ENCODE measurements around the gene GSDME. TPM values are rescaled to one million over a fixed set of nuclear protein-coding genes. Genes with fewer than 3 reads are reported as not detected.

GSDME gene
- polyA plus RNA-seq, 1 of the 3 experiments (the other 2 are of a cell fraction), result 109 TPM

DNA sequence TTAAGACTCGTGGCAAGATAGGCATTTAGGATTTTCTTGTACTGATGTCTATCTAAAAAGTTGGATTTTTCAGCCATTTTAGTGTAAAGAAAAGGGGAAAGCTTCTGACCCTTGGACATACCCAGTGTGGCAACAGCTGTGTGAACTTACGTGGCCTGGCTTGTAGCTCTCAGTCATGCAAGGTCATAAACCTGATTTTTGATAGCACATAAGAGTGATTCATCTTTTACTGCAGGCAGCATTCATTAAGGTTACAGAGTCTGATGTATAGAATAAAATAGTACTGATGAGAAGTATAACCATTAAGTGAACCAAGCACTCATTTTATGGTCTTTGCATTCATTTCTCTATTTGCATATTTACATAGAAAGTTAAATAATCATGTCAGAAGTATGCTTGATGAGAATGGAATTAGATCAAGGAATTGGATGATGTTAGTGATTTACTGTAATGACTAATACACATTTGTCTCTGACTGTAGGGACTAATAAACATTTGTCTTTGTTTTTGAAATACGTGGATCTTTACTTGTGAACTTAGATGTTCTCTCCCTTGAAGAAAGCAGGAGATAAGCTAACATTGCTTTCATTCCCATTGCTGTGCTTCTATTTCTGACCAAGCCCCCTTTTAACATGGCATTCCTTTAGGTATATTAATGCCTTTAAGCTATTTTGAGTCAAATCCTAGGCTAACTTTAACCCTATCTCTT lies 88.2 kb downstream of the GSDME start:
- Histone ChIP-seq H3K4me1 (ENCODE audit: control insufficient read depth in 1 of 2, insufficient read depth in 2 of 2, low read depth in 1 of 2, low read length in 1 of 2) (peaks cover 5 to 6% of the 10 kb centered on the region in 2 experiments; a peak in 3 of 4 replicates), H3K9me2 (no peaks in the 10 kb centered on the region), H3K9ac (no peak overlapping the region), H3K27me3 (ENCODE audit: insufficient read depth) (no peaks in the 10 kb centered on the region), H4K20me1 (ENCODE audit: insufficient read depth) (no peaks in the 10 kb centered on the region), H3K4me2 (no peak overlapping the region), H3K36me3 (replicated peaks in 1 of 2; ENCODE audit: control insufficient read depth in 1 of 2, insufficient read depth in 2 of 2, low read length in 1 of 2) (peaks cover 0 to 14% of the 10 kb centered on the region in 2 experiments), H2AFZ (ENCODE audit: low read depth) (no peak overlapping the region), H3K27ac (ENCODE audit: low read depth in 2 of 2, low read length in 1 of 2) (peak overlapping the region in 1 of 2 experiments; percentile 1; a peak in 1 of 4 replicates), H3K79me2 (ENCODE audit: insufficient read depth) (no peaks in the 10 kb centered on the region), H3K4me3 (ENCODE audit: low read depth in 2 of 2, low read length in 1 of 2) (no peak overlapping the region), H3K9me3 (no peaks in the 10 kb centered on the region), H3F3A (replicated peaks; ENCODE audit: insufficient read depth) (peaks cover 5% of the 10 kb centered on the region)
- CTCF ChIA-PET, result interaction anchor here (0.7 to 8.3 kb wide), 8 partner anchors 12 to 1098 kb away, joined by 3 to 141 read pairs (median 4); partner anchors contain the start of gene PALS2
- TF ChIP-seq SIN3A (IDR thresholded peaks at IDR 0.05; ENCODE audit: borderline replicate concordance, low read depth, low read length) (no peak), JUND (IDR thresholded peaks at IDR 0.05) (peak; percentile 14), FOSL2 (IDR thresholded peaks at IDR 0.05; ENCODE audit: borderline replicate concordance, low read depth) (peak; percentile 24; the same call in 1 of the 2 replicates), SMC3 (IDR thresholded peaks at IDR 0.05; ENCODE audit: low read depth, low read length) (no peak), USF2 (IDR thresholded peaks at IDR 0.05; ENCODE audit: borderline replicate concordance, low read depth, low read length) (no peak), TAF1 (IDR thresholded peaks at IDR 0.05; ENCODE audit: borderline replicate concordance, low read depth, low read length) (no peak), RXRA (IDR thresholded peaks at IDR 0.05; ENCODE audit: borderline replicate concordance, low read depth) (peak; percentile 58; the same call in 1 of the 2 replicates), TCF12 (IDR thresholded peaks at IDR 0.05) (0 out of 2 replicates have a peak, but pooled peaks have one; percentile 19)
- TF ChIP-seq, protein P1, sequence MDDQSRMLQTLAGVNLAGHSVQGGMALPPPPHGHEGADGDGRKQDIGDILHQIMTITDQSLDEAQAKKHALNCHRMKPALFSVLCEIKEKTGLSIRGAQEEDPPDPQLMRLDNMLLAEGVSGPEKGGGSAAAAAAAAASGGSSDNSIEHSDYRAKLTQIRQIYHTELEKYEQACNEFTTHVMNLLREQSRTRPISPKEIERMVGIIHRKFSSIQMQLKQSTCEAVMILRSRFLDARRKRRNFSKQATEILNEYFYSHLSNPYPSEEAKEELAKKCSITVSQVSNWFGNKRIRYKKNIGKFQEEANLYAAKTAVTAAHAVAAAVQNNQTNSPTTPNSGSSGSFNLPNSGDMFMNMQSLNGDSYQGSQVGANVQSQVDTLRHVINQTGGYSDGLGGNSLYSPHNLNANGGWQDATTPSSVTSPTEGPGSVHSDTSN (IDR thresholded peaks at IDR 0.05), result peak; percentile 32
- 71% methylated on average over 3 of the region's 3 CpGs for WGBS (ENCODE audit: low lambda C conversion rate)
- POLR2A ChIA-PET, result no interaction called here
- DNase-seq, result no peak

GRCh38 chr7:24665564-24666294 lies 91.5 kb downstream of the GSDME start:
- 0 out of 2 replicates have a peak overlapping the region, but pooled peaks have one; percentile 20 for H2AFZ ChIP-seq (ENCODE audit: low read depth)
- H3K4me2 ChIP-seq, result no peak overlapping the region
- H4K20me1 ChIP-seq (ENCODE audit: insufficient read depth), result no peaks in the 10 kb centered on the region
- H3K4me1 ChIP-seq (ENCODE audit: control insufficient read depth in 1 of 2, insufficient read depth in 2 of 2, low read depth in 1 of 2, low read length in 1 of 2), result peaks cover 5 to 6% of the 10 kb centered on the region in 2 experiments; a peak in 3 of 4 replicates
- peaks cover 0 to 11% of the 10 kb centered on the region in 2 experiments for H3K36me3 ChIP-seq (replicated peaks in 1 of 2; ENCODE audit: control insufficient read depth in 1 of 2, insufficient read depth in 2 of 2, low read length in 1 of 2)
- H3K27ac ChIP-seq (ENCODE audit: low read depth in 2 of 2, low read length in 1 of 2), result no peak overlapping the region
- peak; percentile 58 for DNase-seq
- no peak overlapping the region for H3K9ac ChIP-seq
- no peaks in the 10 kb centered on the region for H3K79me2 ChIP-seq (ENCODE audit: insufficient read depth)
- no peaks in the 10 kb centered on the region for H3K9me2 ChIP-seq
- no peaks in the 10 kb centered on the region for H3K9me3 ChIP-seq
- peaks cover 5% of the 10 kb centered on the region for H3F3A ChIP-seq (replicated peaks; ENCODE audit: insufficient read depth)
- no peak overlapping the region for H3K4me3 ChIP-seq (ENCODE audit: low read depth in 2 of 2, low read length in 1 of 2)
- ChIA-PET POLR2A (no interaction called here), CTCF (interaction anchor here (0.5 to 8.3 kb wide), 54 partner anchors 7 to 1100 kb away, joined by 3 to 141 read pairs (median 4); partner anchors contain the start of gene PALS2)
- WGBS (ENCODE audit: low lambda C conversion rate), result 27% methylated on average over 4 of the region's 4 CpGs
- no peaks in the 10 kb centered on the region for H3K27me3 ChIP-seq (ENCODE audit: insufficient read depth)
- peak; percentile 16 for TF ChIP-seq CHD2 (IDR thresholded peaks at IDR 0.05; ENCODE audit: low read length, partially characterized antibody)
- TF ChIP-seq TEAD4 (IDR thresholded peaks at IDR 0.05; ENCODE audit: borderline replicate concordance, insufficient read depth), result no peak
- TF ChIP-seq USF1 (IDR thresholded peaks at IDR 0.05; ENCODE audit: borderline replicate concordance, low read depth), result no peak
- no peak for TF ChIP-seq NFIC (IDR thresholded peaks at IDR 0.05; ENCODE audit: borderline replicate concordance)
- TF ChIP-seq EP300 (IDR thresholded peaks at IDR 0.05; ENCODE audit: borderline replicate concordance in 1 of 2, low read depth in 1 of 2, low read length in 1 of 2), result 0 out of 4 replicates have a peak, but pooled peaks of 1 of the 2 experiments have one; percentile 6
- peak; percentile 74 for TF ChIP-seq SMC3 (IDR thresholded peaks at IDR 0.05; ENCODE audit: low read depth, low read length)
- peak; percentile 97 for TF ChIP-seq CTCF (IDR thresholded peaks at IDR 0.05)
- TF ChIP-seq, protein P2, sequence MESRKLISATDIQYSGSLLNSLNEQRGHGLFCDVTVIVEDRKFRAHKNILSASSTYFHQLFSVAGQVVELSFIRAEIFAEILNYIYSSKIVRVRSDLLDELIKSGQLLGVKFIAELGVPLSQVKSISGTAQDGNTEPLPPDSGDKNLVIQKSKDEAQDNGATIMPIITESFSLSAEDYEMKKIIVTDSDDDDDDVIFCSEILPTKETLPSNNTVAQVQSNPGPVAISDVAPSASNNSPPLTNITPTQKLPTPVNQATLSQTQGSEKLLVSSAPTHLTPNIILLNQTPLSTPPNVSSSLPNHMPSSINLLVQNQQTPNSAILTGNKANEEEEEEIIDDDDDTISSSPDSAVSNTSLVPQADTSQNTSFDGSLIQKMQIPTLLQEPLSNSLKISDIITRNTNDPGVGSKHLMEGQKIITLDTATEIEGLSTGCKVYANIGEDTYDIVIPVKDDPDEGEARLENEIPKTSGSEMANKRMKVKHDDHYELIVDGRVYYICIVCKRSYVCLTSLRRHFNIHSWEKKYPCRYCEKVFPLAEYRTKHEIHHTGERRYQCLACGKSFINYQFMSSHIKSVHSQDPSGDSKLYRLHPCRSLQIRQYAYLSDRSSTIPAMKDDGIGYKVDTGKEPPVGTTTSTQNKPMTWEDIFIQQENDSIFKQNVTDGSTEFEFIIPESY (IDR thresholded peaks at IDR 0.05; ENCODE audit: borderline replicate concordance, low read depth), result no peak
- no peak for TF ChIP-seq SIN3A (IDR thresholded peaks at IDR 0.05; ENCODE audit: borderline replicate concordance, low read depth, low read length)
- no peak for TF ChIP-seq MEF2A (IDR thresholded peaks at IDR 0.05; ENCODE audit: borderline replicate concordance, low read depth)
- peak; percentile 88 for TF ChIP-seq RAD21 (IDR thresholded peaks at IDR 0.05; ENCODE audit: low read length)
